SU-DHL-6 (cell line): ENCODE results near the gene TRPM1.

Source experiments
- H2AFZ ChIP-seq: fragments of 200-600 bp; sonication (generic); 2 replicates; pipeline ENCODE4 v1.6.1; 2014; ENCODE audit warnings: low read depth, mild to moderate bottlenecking, moderate library complexity, mixed read lengths, antibody characterized with exemption, low read length; ENCODE audit not compliant: severe bottlenecking
- H3F3A ChIP-seq: fragments of 200-600 bp; shearing (Covaris generic); 2 replicates; pipeline ENCODE4 v1.6.0; 2016; ENCODE audit warnings: antibody characterized with exemption, mild to moderate bottlenecking; ENCODE audit not compliant: insufficient read depth
- H3K27ac ChIP-seq: fragments of 200-600 bp; sonication (generic); 2 replicates; pipeline ENCODE4 v1.5.1; 2016; ENCODE audit warnings: low read depth, mild to moderate bottlenecking, low read length, moderate library complexity, mixed read lengths
- H3K27me3 ChIP-seq: fragments of 200-600 bp; sonication (generic), shearing (Covaris generic); 2 replicates; pipeline ENCODE4 v1.6.0; 2014; ENCODE audit warnings: mild to moderate bottlenecking, low read length
- H3K36me3 ChIP-seq: fragments of 200-600 bp; sonication (generic); 2 replicates; pipeline ENCODE4 v1.6.1; 2014; ENCODE audit warnings: mild to moderate bottlenecking, low read length, mixed read lengths
- H3K4me2 ChIP-seq: fragments of 300-600, 200-600 bp; shearing (Covaris generic), sonication (generic); 2 replicates; pipeline ENCODE4 v1.6.0; 2014; ENCODE audit warnings: low read length, low read depth, mild to moderate bottlenecking; ENCODE audit not compliant: poor library complexity, severe bottlenecking
- H3K4me3 ChIP-seq: fragments of 200-600 bp; sonication (generic); 2 replicates; pipeline ENCODE4 v1.5.1; 2014; ENCODE audit warnings: antibody characterized with exemption, low read length, mild to moderate bottlenecking, mixed read lengths; ENCODE audit not compliant: insufficient read depth, poor library complexity, severe bottlenecking
- H3K79me2 ChIP-seq: fragments of 200-600 bp; sonication (generic); 2 replicates; pipeline ENCODE4 v1.6.1; 2014; ENCODE audit warnings: mild to moderate bottlenecking, low read length, moderate library complexity; ENCODE audit not compliant: insufficient read depth
- H3K9ac ChIP-seq: fragments of 200-600 bp; sonication (generic); 2 replicates; pipeline ENCODE4 v1.7.0; 2014; ENCODE audit warnings: mild to moderate bottlenecking, low read length
- H3K9me2 ChIP-seq: fragments of 200-600 bp; sonication (generic); replicated peaks from 2 replicates; pipeline ENCODE4 v1.6.1; 2014; ENCODE audit warnings: low read length; ENCODE audit not compliant: insufficient read depth
- H3K9me3 ChIP-seq: fragments of 200-600 bp; sonication (generic); 2 replicates; pipeline ENCODE4 v1.6.1; 2014; ENCODE audit warnings: low read length, mixed read lengths; ENCODE audit not compliant: insufficient read depth
- H4K20me1 ChIP-seq: fragments of 200-600 bp; sonication (generic); 2 replicates; pipeline ENCODE4 v1.6.1; 2014; ENCODE audit warnings: low read depth, mild to moderate bottlenecking, antibody characterized with exemption, low read length, moderate library complexity, mixed read lengths
- CTCF ChIP-seq: fragments of 200-600 bp; sonication (generic); IDR thresholded peaks from one replicate; pipeline ENCODE4 v1.5.1; 2017; ENCODE audit warnings: antibody characterized with exemption, mild to moderate bottlenecking, low read length, moderate library complexity; ENCODE audit not compliant: insufficient read depth, poor library complexity, severe bottlenecking
- EZH2phosphoT487 ChIP-seq: fragments of 200-600 bp; sonication (generic), shearing (Covaris generic); conservative IDR thresholded peaks from 2 replicates; pipeline ENCODE4 v1.6.1; 2018; ENCODE audit warnings: mild to moderate bottlenecking, antibody characterized with exemption, low read length, moderate library complexity, mixed read lengths

TRPM1 gene

DNA sequence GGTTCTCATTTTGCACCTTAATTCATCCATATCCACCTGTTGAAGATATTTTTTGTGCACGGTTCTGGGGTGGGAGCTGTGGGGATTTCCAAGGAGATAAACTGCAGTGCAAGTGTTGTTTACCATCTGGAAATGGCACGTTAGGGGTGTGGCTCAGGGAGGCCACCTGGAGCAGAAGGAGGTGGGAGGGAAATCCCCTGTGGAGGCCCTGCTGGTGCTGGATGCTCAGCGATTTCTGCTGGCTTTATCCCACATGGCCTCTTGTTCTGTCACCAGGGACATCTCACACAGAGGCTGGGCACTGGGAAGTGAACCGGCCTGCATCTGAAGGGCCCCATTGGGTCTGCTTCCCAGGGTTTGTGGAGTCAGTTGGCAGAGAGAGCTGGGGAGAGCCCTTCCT is 24.3 kb downstream of the TRPM1 start:
- Histone ChIP-seq H3K4me2 (no peak overlapping the region), H3K9ac (no peak overlapping the region), H3K9me3 (no peaks in the 10 kb centered on the region), H3K4me3 (no peak overlapping the region), H3F3A (no peaks in the 10 kb centered on the region), H3K27me3 (no peaks in the 10 kb centered on the region), H3K36me3 (no peaks in the 10 kb centered on the region), H3K27ac (no peak overlapping the region), H2AFZ (no peak overlapping the region), H4K20me1 (no peaks in the 10 kb centered on the region), H3K79me2 (no peaks in the 10 kb centered on the region), H3K9me2 (no peaks in the 10 kb centered on the region)
- TF ChIP-seq EZH2phosphoT487 (no peak), CTCF (no peak)

DNA sequence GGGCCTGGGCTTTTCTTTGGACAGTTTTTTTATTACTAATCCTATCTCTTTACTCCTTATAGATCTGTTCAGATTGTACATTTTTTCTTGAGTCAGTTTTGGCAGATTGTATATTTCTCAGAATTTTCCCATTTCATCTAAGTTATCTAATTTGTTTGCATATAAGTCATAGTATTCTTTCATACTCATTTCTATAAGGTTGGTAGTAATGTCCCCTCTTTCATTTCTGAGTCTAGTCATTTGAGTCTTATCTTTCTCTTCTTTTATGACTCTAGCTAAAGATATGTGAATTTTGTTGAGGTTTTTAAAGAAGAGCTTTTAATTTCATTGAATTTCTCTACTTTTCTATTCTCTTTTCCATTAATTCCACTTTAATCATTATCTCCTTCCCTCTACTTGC is 27.2 kb downstream of the TRPM1 start:
- H3K4me3 ChIP-seq, result no peak overlapping the region

DNA sequence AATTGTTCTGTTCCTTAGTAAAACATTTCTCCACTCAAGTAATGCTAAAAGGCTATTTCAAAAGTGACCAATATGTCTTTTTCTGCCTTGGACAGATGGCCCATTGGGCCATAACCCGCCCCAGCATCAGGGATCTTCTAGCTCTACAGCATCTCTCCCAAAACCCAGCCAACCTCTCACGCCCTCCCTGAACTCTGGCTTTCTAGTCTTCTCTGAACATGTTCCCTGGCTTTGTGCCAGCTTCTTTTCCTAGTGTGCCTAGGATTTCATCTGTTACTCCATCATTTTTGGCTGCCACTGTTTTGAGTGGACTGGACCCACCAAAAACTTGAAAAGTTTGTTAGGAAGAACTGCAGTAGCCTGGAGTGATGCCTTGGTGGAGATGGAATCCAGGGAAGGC is 30.7 kb downstream of the TRPM1 start:
- no peaks in the 10 kb centered on the region for H3K79me2 ChIP-seq
- no peak overlapping the region for H2AFZ ChIP-seq
- TF ChIP-seq CTCF, result no peak
- no peak for TF ChIP-seq EZH2phosphoT487
- H3K36me3 ChIP-seq, result no peaks in the 10 kb centered on the region
- H3K4me3 ChIP-seq, result no peak overlapping the region
- no peak overlapping the region for H3K27ac ChIP-seq
- H3F3A ChIP-seq, result no peaks in the 10 kb centered on the region
- no peaks in the 10 kb centered on the region for H3K9me2 ChIP-seq
- no peaks in the 10 kb centered on the region for H3K27me3 ChIP-seq
- H3K9ac ChIP-seq, result no peak overlapping the region
- H3K9me3 ChIP-seq, result no peaks in the 10 kb centered on the region
- no peak overlapping the region for H3K4me2 ChIP-seq
- H4K20me1 ChIP-seq, result no peaks in the 10 kb centered on the region

More for the DNA sequence above, 27.2 kb downstream of the TRPM1 start:
- Histone ChIP-seq H4K20me1 (no peaks in the 10 kb centered on the region), H3K9me3 (no peaks in the 10 kb centered on the region), H3K4me2 (no peak overlapping the region), H3K27ac (no peak overlapping the region), H3K27me3 (no peaks in the 10 kb centered on the region), H3K9ac (no peak overlapping the region), H3K36me3 (no peaks in the 10 kb centered on the region), H3F3A (no peaks in the 10 kb centered on the region), H3K9me2 (no peaks in the 10 kb centered on the region), H2AFZ (no peak overlapping the region), H3K79me2 (no peaks in the 10 kb centered on the region)
- TF ChIP-seq EZH2phosphoT487 (no peak), CTCF (no peak)
